Sigmoid colon (tissue), 7 donors: Measurements from ENCODE around the gene MACROH2A1. TPM values are rescaled to one million over a fixed set of nuclear protein-coding genes. Genes with fewer than 3 reads are reported as not detected.

Experiments
- DNase-seq: peaks from one replicate; pipeline ENCODE4 v3.0.0-alpha.2; 2019
- H3K27ac ChIP-seq, 4 donors: fragments of 200-600 bp; sonication (generic); one replicate each; pipeline ENCODE4 v1.5.1; 2016 to 2019; ENCODE audit warnings: mild to moderate bottlenecking in 1 of 4
- H3K27me3 ChIP-seq, 3 donors: fragments of 200-600 bp; sonication (generic); one replicate each; pipeline ENCODE4 v1.5.1; 2019; ENCODE audit warnings: mild to moderate bottlenecking in 1 of 3
- H3K36me3 ChIP-seq, 4 donors: fragments of 200-600 bp; sonication (generic); one replicate each; pipeline ENCODE4 v1.5.1; 2016 to 2019
- H3K4me1 ChIP-seq, 4 donors: fragments of 200-600 bp; sonication (generic); one replicate each; pipeline ENCODE4 v1.5.1; 2017 to 2019
- H3K4me3 ChIP-seq, 4 donors: fragments of 200-600 bp; sonication (generic); one replicate each; pipeline ENCODE4 v1.5.1; 2017 to 2019; ENCODE audit warnings: mild to moderate bottlenecking in 2 of 4, moderate library complexity in 1 of 4
- H3K9me3 ChIP-seq, 4 donors: fragments of 200-600 bp in 3 of 4; sonication (generic) in 3 of 4; one replicate each; pipeline versions ENCODE4 v1.5.1 to v1.6.1; 2013 to 2019
- CTCF ChIP-seq, 4 experiments: fragments of 450-650 bp in 3 of 4; fragments of 200-600 bp in 1 of 4; IDR thresholded peaks; one replicate each; pipeline ENCODE4 v1.5.1; 2016 to 2019; ENCODE audit warnings: antibody characterized with exemption in 4 of 4, mild to moderate bottlenecking in 3 of 4, moderate library complexity in 2 of 4
- EP300 ChIP-seq, 4 donors: sonication (generic); formaldehyde crosslinking; IDR thresholded peaks; one replicate each; pipeline ENCODE4 v1.6.1; 2017; ENCODE audit warnings: antibody characterized with exemption in 4 of 4
- POLR2A ChIP-seq, 2 donors: fragments of 450-650 bp; IDR thresholded peaks; one replicate each; pipeline ENCODE4 v1.6.1; 2016; ENCODE audit warnings: antibody characterized with exemption in 2 of 2, mild to moderate bottlenecking in 2 of 2, moderate library complexity in 2 of 2
- POLR2AphosphoS5 ChIP-seq, 4 donors: sonication (generic); formaldehyde crosslinking; IDR thresholded peaks; one replicate each; pipeline ENCODE4 v1.6.1; 2017; ENCODE audit warnings: antibody characterized with exemption in 4 of 4
- WGBS, 2 donors: extraction: QIAGEN DNeasy Blood & Tissue Kit; methylation state at CpG; one replicate each; pipeline ENCODE4 v1.1.7; 2013; 5-methylcytosine and 5-hydroxymethylcytosine counted together
- intact Hi-C: fragments of 100-400 bp; cut with DNase I; formaldehyde crosslinking; loops from one replicate; pipeline ENCODE4 v1.15.1; 2023
- polyA plus RNA-seq, 3 donors: library from polyadenylated mRNA; stranded (reverse); fragments of 200-250 nt; gene quantifications; one replicate each; pipeline ENCODE4 v1.2.3, GENCODE V29; 2013
- total RNA-seq, 4 donors: library from RNA; depleted of rRNA; stranded (reverse); fragments of >200 nt; gene quantifications; one replicate each; pipeline ENCODE4 v1.1.0, GENCODE V29; 2016
- donor health status: healthy with polysubstance abuse.
- donor health status: Bipolar disorder and iron deficiency.
- donor health status: healthy.

MACROH2A1 gene
- total and polyA plus RNA-seq, 7 donors, result 123 to 202 (median 175) TPM

GRCh38 chr5:135331612-135332011 is 67.4 kb downstream of the MACROH2A1 start:
- Histone ChIP-seq H3K4me1 (peaks cover 0 to 38% (median 28%) of the 10 kb centered on the region in 4 donors), H3K27ac (no peak overlapping the region), H3K4me3 (no peak overlapping the region), H3K9me3 (no peaks in the 10 kb centered on the region), H3K27me3 (no peaks in the 10 kb centered on the region), H3K36me3 (peaks cover 0 to 18% (median 0%) of the 10 kb centered on the region in 4 donors)
- intact Hi-C loops, result loop anchor here (5.0 kb wide), 4 partner anchors 89 to 294 kb away; no protein-coding TSS in a partner anchor
- 93 to 94% methylated on average over 3 of the region's 3 CpGs for WGBS, 2 donors
- no peak for DNase-seq
- TF ChIP-seq POLR2AphosphoS5 (IDR thresholded peaks at IDR 0.05) (no peak), POLR2A (IDR thresholded peaks at IDR 0.05) (no peak), CTCF (IDR thresholded peaks at IDR 0.05) (no peak), EP300 (IDR thresholded peaks at IDR 0.05) (no peak)

DNA sequence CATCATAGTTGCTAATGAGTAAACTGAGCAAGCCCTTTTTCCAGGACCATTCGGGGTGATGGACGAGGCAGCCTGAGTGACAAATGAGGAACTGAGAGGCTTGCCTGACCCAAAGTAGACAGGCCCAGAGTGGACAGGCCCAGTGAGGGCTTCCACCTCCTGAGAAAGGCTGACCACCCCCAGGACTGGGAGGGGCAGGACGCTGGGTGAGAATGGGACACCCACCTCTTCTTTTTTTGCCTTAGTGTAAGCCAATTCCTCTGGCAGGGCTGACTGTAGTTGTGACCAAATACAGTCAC is 68.3 kb downstream of the MACROH2A1 start:
- Histone ChIP-seq H3K4me3 (no peak overlapping the region), H3K9me3 (no peaks in the 10 kb centered on the region), H3K4me1 (peaks cover 0 to 30% (median 20%) of the 10 kb centered on the region in 4 donors), H3K27ac (no peak overlapping the region), H3K27me3 (no peaks in the 10 kb centered on the region), H3K36me3 (peaks cover 0 to 11% (median 0%) of the 10 kb centered on the region in 4 donors)
- intact Hi-C loops, result loop anchor here (5.0 kb wide), 4 partner anchors 88 to 293 kb away; no protein-coding TSS in a partner anchor
- TF ChIP-seq EP300 (IDR thresholded peaks at IDR 0.05) (no peak), POLR2AphosphoS5 (IDR thresholded peaks at IDR 0.05) (no peak), POLR2A (IDR thresholded peaks at IDR 0.05) (no peak), CTCF (IDR thresholded peaks at IDR 0.05) (no peak)
- WGBS, 2 donors, result 85 to 86% methylated on average over 3 of the region's 3 CpGs
- DNase-seq, result no peak

GRCh38 chr5:135329913-135330797 is 68.9 kb downstream of the MACROH2A1 start:
- 73 to 83% methylated on average over 18 of the region's 18 CpGs for WGBS, 2 donors
- no peaks in the 10 kb centered on the region for H3K9me3 ChIP-seq
- peaks cover 0 to 24% (median 14%) of the 10 kb centered on the region in 4 donors for H3K4me1 ChIP-seq
- no peak overlapping the region for H3K4me3 ChIP-seq
- peaks cover 0 to 7% (median 0%) of the 10 kb centered on the region in 4 donors for H3K36me3 ChIP-seq
- no peak for DNase-seq
- H3K27me3 ChIP-seq, result no peaks in the 10 kb centered on the region
- intact Hi-C loops, result loop anchor here (5.0 kb wide), 4 partner anchors 88 to 293 kb away; no protein-coding TSS in a partner anchor
- no peak for TF ChIP-seq CTCF (IDR thresholded peaks at IDR 0.05)
- no peak overlapping the region for H3K27ac ChIP-seq

DNA sequence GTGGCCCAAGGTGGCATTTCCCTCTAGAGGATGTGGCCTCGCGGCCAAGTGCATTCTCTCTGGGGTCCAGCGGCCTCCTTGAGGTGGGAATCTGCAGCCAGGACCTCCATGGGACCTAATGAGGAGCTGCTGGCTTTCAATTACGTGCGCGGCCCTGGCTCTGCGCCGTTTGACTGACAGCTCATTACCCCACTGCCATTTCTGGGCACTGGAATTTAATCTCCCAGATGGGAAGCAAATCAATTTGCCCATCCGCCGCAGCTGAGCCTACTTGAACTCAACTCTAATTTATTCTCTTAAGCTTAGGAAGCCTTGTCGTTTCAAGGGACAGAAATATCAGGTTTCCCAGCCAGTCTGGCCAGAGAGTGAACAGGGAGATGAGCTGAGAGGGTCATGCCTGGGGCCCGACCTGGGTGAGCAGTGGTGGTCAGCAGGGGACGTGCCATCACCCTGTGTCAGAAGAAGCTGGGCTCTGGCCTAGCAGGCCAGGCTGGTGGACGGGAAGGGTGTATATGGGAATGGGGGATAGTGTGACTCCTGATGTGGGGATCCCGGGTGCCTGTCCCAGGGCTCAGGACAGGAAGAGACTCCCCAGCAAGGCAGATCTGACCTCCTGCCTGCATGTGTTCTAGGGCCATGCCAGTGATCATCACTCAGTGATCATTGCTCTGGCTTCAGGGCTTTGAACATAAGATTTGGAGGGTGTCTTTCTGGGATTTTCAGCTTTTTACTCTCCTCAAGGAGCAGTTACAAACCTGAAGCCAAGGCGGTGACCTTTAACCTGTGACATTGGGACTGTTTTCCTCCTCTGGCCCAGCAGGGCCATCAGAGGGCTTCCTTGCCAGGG is 69.7 kb downstream of the MACROH2A1 start:
- H3K4me3 ChIP-seq, result no peak overlapping the region
- H3K36me3 ChIP-seq, result peaks cover 0 to 6% (median 0%) of the 10 kb centered on the region in 4 donors
- WGBS, 2 donors, result 96% methylated on average over 16 of the region's 16 CpGs
- intact Hi-C loops, result no loop called here
- no peak for DNase-seq
- H3K9me3 ChIP-seq, result no peaks in the 10 kb centered on the region
- TF ChIP-seq POLR2A (IDR thresholded peaks at IDR 0.05) (no peak), EP300 (IDR thresholded peaks at IDR 0.05) (no peak)
- no peaks in the 10 kb centered on the region for H3K27me3 ChIP-seq
- H3K4me1 ChIP-seq, result peaks cover 0 to 16% (median 12%) of the 10 kb centered on the region in 4 donors
- H3K27ac ChIP-seq, result no peak overlapping the region
